OCI-LY3 (cell line): ENCODE measurements around the gene CTBP2.

Experiments used
- CTCF ChIP-seq: fragments of 200-600, 300-600 bp; sonication (generic); IDR thresholded peaks from 2 replicates; pipeline ENCODE4 v1.5.1; 2014; ENCODE audit warnings: antibody characterized with exemption, low read length, low read depth
- EZH2phosphoT487 ChIP-seq: fragments of 200-600 bp; shearing (Covaris generic); IDR thresholded peaks from 2 replicates; pipeline ENCODE4 v1.6.1; 2018; ENCODE audit warnings: antibody characterized with exemption, mixed run types, low read depth

DNA sequence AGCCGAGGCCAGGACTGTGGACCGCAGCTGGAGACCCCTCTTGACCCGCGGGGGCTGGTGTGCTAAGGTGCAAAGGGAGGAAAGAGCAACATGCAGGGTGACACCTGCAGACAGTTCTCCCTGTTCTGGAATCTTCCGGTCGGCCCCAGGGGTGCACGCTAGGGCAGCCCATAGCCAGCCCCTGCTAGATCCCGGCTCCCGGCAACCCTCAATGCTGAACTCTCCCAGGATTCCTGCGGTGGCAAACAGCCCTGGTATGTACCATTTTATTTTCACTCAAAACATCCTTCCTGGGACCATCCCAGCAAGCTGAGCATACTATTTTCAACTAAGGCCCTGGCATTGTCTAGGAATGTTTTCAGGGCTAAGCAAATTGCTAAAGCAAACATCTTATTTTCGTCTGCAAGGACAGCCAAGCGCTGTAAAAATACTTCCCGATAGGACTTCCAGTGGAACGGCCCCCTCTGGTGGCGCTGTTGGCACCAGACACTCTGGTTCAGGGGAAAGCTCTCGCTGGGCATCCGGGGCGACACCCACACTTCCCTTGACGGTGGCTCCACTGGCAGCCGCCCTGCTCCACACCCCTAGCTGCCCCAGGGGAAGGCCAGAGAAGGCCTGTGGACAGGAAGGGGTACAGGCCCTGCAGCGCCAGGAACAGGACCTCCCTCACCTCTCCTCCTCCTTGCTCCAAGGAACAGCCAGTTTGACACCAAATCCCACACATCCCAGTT lies 99.4 kb downstream of the CTBP2 start:
- TF ChIP-seq EZH2phosphoT487 (no peak), CTCF (peak; percentile 53)
